ENCODE results near the gene KBTBD8. TPM values are rescaled to one million over a fixed set of nuclear protein-coding genes. Genes with fewer than 3 reads are reported as not detected.

The KBTBD8 gene
- total and polyA plus RNA-seq, 12 donors: 0.06 to 11.9 (median 1.2) TPM

- Histone ChIP-seq H3K9me3 (replicated peaks in 1 of 3) (no peaks in the 10 kb centered on the region), H3K27me3 (no peaks in the 10 kb centered on the region), H3K27ac (no peak overlapping the region), H3K4me3 (no peak overlapping the region), H3K36me3 (replicated peaks in 1 of 2) (no peaks in the 10 kb centered on the region), H3K4me1 (replicated peaks in 1 of 2) (no peaks in the 10 kb centered on the region)
- intact Hi-C loops (cut with DNase I): no loop called here
- WGBS, 4 donors: 90 to 92% (median 91%) methylated on average over 3 of the region's 3 CpGs
- no peak for DNase-seq
- TF ChIP-seq CTCF (IDR thresholded peaks at IDR 0.05) (no peak), POLR2A (IDR thresholded peaks at IDR 0.05) (no peak)
These were observed 35.4 kb upstream of the KBTBD8 start for GRCh38 chr3:66962664-66963063.

- WGBS, 4 donors: 32 to 44% (median 39%) methylated on average over 3 of the region's 3 CpGs
- intact Hi-C loops (cut with DNase I): no loop called here
- Histone ChIP-seq H3K27me3 (no peaks in the 10 kb centered on the region), H3K4me3 (no peak overlapping the region), H3K27ac (no peak overlapping the region), H3K36me3 (replicated peaks in 1 of 2) (no peaks in the 10 kb centered on the region), H3K4me1 (replicated peaks in 1 of 2) (no peaks in the 10 kb centered on the region), H3K9me3 (replicated peaks in 1 of 3) (no peaks in the 10 kb centered on the region)
- TF ChIP-seq CTCF (IDR thresholded peaks at IDR 0.05) (no peak), POLR2A (IDR thresholded peaks at IDR 0.05) (no peak)
- DNase-seq: no peak
These were observed 26.9 kb upstream of the KBTBD8 start for GRCh38 chr3:66971245-66971644.

GRCh38 chr3:66971891-66972551 is 26.1 kb upstream of the KBTBD8 start:
- Histone ChIP-seq H3K27me3 (no peaks in the 10 kb centered on the region), H3K27ac (peak overlapping the region in 2 of 5 donors; percentile 1 to 30), H3K9me3 (replicated peaks in 1 of 3) (no peaks in the 10 kb centered on the region), H3K36me3 (replicated peaks in 1 of 2) (no peaks in the 10 kb centered on the region), H3K4me3 (peak overlapping the region in 1 of 4 donors; percentile 38), H3K4me1 (replicated peaks in 1 of 2) (no peaks in the 10 kb centered on the region)
- TF ChIP-seq POLR2A (IDR thresholded peaks at IDR 0.05) (no peak), CTCF (IDR thresholded peaks at IDR 0.05) (peak; percentile 62 to 83 (median 72))
- WGBS, 4 donors: 3 to 32% (median 14%) methylated on average over 22 of the region's 22 CpGs
- peak; percentile 73 to 89 (median 79) for DNase-seq
- intact Hi-C loops (cut with DNase I): no loop called here

GRCh38 chr3:66980791-66981190 is 17.3 kb upstream of the KBTBD8 start:
- intact Hi-C loops (cut with DNase I): no loop called here
- 71 to 96% (median 87%) methylated on average over 1 of the region's 1 CpG for WGBS, 4 donors
- no peak for DNase-seq
- Histone ChIP-seq H3K4me1 (replicated peaks in 1 of 2) (no peaks in the 10 kb centered on the region), H3K9me3 (replicated peaks in 1 of 3) (no peaks in the 10 kb centered on the region), H3K27ac (no peak overlapping the region), H3K27me3 (no peaks in the 10 kb centered on the region), H3K4me3 (no peak overlapping the region), H3K36me3 (replicated peaks in 1 of 2) (no peaks in the 10 kb centered on the region)
- TF ChIP-seq CTCF (IDR thresholded peaks at IDR 0.05) (no peak), POLR2A (IDR thresholded peaks at IDR 0.05) (no peak)

All from adrenal gland (tissue), 12 donors.